ENCODE results near the gene ACOX1.

GRCh38 chr17:75893305-75894048 is 85.5 kb downstream of the ACOX1 start:
- TF ChIP-seq, protein P1, sequence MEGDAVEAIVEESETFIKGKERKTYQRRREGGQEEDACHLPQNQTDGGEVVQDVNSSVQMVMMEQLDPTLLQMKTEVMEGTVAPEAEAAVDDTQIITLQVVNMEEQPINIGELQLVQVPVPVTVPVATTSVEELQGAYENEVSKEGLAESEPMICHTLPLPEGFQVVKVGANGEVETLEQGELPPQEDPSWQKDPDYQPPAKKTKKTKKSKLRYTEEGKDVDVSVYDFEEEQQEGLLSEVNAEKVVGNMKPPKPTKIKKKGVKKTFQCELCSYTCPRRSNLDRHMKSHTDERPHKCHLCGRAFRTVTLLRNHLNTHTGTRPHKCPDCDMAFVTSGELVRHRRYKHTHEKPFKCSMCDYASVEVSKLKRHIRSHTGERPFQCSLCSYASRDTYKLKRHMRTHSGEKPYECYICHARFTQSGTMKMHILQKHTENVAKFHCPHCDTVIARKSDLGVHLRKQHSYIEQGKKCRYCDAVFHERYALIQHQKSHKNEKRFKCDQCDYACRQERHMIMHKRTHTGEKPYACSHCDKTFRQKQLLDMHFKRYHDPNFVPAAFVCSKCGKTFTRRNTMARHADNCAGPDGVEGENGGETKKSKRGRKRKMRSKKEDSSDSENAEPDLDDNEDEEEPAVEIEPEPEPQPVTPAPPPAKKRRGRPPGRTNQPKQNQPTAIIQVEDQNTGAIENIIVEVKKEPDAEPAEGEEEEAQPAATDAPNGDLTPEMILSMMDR (IDR thresholded peaks at IDR 0.05): no peak
- no peak for TF ChIP-seq POLR2A (IDR thresholded peaks at IDR 0.05)
- TF ChIP-seq EP300 (IDR thresholded peaks at IDR 0.05): no peak
